HepG2 (cell line): Measurements from ENCODE around the gene NDOR1. TPM values are rescaled to one million over a fixed set of nuclear protein-coding genes. Genes with fewer than 3 reads are reported as not detected.
A peak's percentile ranks its signal among the peaks of the same experiment; 100 is the strongest.

Experiments used
- ARNTL ChIP-seq: sonication (generic); formaldehyde crosslinking; IDR thresholded peaks from 2 replicates; pipeline ENCODE4 v1.4.0; 2020; ENCODE audit warnings: mild to moderate bottlenecking, missing genetic modification reagents
- BCLAF1 ChIP-seq: fragments of 450-650 bp; IDR thresholded peaks from 2 replicates; pipeline ENCODE4 v1.6.1; 2017; ENCODE audit warnings: mild to moderate bottlenecking
- FOXP1 ChIP-seq, 2 experiments: fragments of 450-650 bp in 1 of 2; IDR thresholded peaks; 2 replicates each; pipeline ENCODE4 v1.6.1; 2017 to 2018; ENCODE audit warnings: antibody characterized with exemption in 1 of 2
- MTERF4 ChIP-seq: sonication (generic); formaldehyde crosslinking; IDR thresholded peaks from 2 replicates; pipeline ENCODE4 v1.8.0; 2023; ENCODE audit warnings: mild to moderate bottlenecking, missing genetic modification reagents
- SIN3B ChIP-seq: fragments of 150-350 bp; IDR thresholded peaks from 2 replicates; pipeline ENCODE4 v1.6.1; 2014; ENCODE audit warnings: low read length
- SIX4 ChIP-seq: sonication (generic); formaldehyde crosslinking; IDR thresholded peaks from 2 replicates; pipeline ENCODE4 v1.4.0; 2020; ENCODE audit warnings: missing genetic modification reagents
- SPEN ChIP-seq: sonication (generic); formaldehyde crosslinking; IDR thresholded peaks from 2 replicates; pipeline ENCODE4 v1.5.1; 2020; ENCODE audit warnings: low read depth, mild to moderate bottlenecking, missing genetic modification reagents
- SRSF9 ChIP-seq: fragments of 200-400 bp; formaldehyde crosslinking; IDR thresholded peaks from 2 replicates; pipeline ENCODE4 v1.6.1; 2018; ENCODE audit warnings: borderline replicate concordance, mild to moderate bottlenecking, low read depth, low read length; ENCODE audit not compliant: insufficient read depth, poor library complexity, severe bottlenecking
- ZBTB10 ChIP-seq: sonication (generic); formaldehyde crosslinking; IDR thresholded peaks from 2 replicates; pipeline ENCODE4 v1.4.0; 2020; ENCODE audit warnings: missing genetic modification reagents, borderline replicate concordance
- ZFP1 ChIP-seq: IDR thresholded peaks from 2 replicates; pipeline ENCODE4 v1.6.1; 2016
- ZNF512 ChIP-seq: sonication (generic); formaldehyde crosslinking; IDR thresholded peaks from 2 replicates; pipeline ENCODE4 v1.4.0; 2020; ENCODE audit warnings: mild to moderate bottlenecking, missing genetic modification reagents
- polyA plus RNA-seq, 8 experiments: library from polyadenylated mRNA; depleted of rRNA in 3 of 8; stranded (reverse) in 7 of 8; unstranded in 1 of 8; fragments of >200 nt; fragmentation: Illumina TruSeq in 4 of 8; extraction: Trizol in 4 of 8; gene quantifications; 2 replicates each; pipeline versions ENCODE4 v1.2.1 to v1.2.3, GENCODE V29; 2011 to 2016; ENCODE audit warnings: low read depth in 4 of 8, missing spikeins in 1 of 8, mixed read lengths in 1 of 8; ENCODE audit not compliant: insufficient read depth in 1 of 8
- total RNA-seq, 5 experiments: library from RNA; depleted of rRNA; stranded (reverse); fragments of >200 nt; fragmentation: Illumina TruSeq; extraction: Trizol; gene quantifications; 2 replicates each; pipeline ENCODE4 v1.2.3, GENCODE V29; 2016; ENCODE audit warnings: low read depth in 1 of 5

Gene NDOR1
- total and polyA plus RNA-seq, 2 of the 13 experiments (the other 11 are each of a cell fraction or from before 2014, with no cell fraction given), result 3.6 to 8.7 TPM

GRCh38 chr9:137200311-137201204, 4.9 kb upstream of the NDOR1 start, which contains the start of gene TPRN (continued):
- TF ChIP-seq ZNF512 (CRISPR knock-in tag) (no peak), ZBTB10 (CRISPR knock-in tag) (peak; percentile 54; the same call in 1 of the 2 replicates), SIX4 (CRISPR knock-in tag) (no peak), ARNTL (0 out of 2 replicates have a peak, but pooled peaks have one; percentile 55), SPEN (peak; percentile 90), FOXP1 (IDR thresholded peaks at IDR 0.05) (no peak), FOXP1 (CRISPR knock-in tag; IDR thresholded peaks at IDR 0.05) (0 out of 2 replicates have a peak, but pooled peaks have one; percentile 38), BCLAF1 (no peak), SIN3B (0 out of 2 replicates have a peak, but pooled peaks have one; percentile 39), SRSF9 (no peak), ZFP1 (peak; percentile 74), MTERF4 (CRISPR knock-in tag) (peak; percentile 27; the same call in 1 of the 2 replicates)
